Tibial artery (tissue), 4 donors: ENCODE results near the gene UGCG.
A peak's percentile ranks its signal among the peaks of the same experiment; 100 is the strongest.

Source experiments
- DNase-seq, 2 donors: peaks; one replicate each; pipeline ENCODE4 v3.0.0-alpha.2; 2019
- H3K27ac ChIP-seq, 2 donors: fragments of 200-600 bp; sonication (generic) in 1 of 2; 1 replicate in 1 of 2; 2 replicates in 1 of 2; pipeline ENCODE4 v1.5.1; 2018 to 2019; ENCODE audit warnings: mild to moderate bottlenecking in 1 of 2
- H3K27me3 ChIP-seq, 2 donors: fragments of 200-600 bp; sonication (generic) in 1 of 2; one replicate each; pipeline versions ENCODE4 v1.5.1 to v1.6.0; 2016 to 2019
- H3K36me3 ChIP-seq, 3 donors: fragments of 200-600 bp; sonication (generic) in 2 of 3; one replicate each; pipeline ENCODE4 v1.5.1; 2016 to 2019; ENCODE audit warnings: mild to moderate bottlenecking in 2 of 3
- H3K4me1 ChIP-seq, 4 donors: fragments of 200-600 bp; sonication (generic) in 2 of 4; 1 replicate in 3 of 4; 2 replicates in 1 of 4; pipeline ENCODE4 v1.5.1; 2016 to 2019
- H3K4me3 ChIP-seq, 2 donors: fragments of 200-600 bp; sonication (generic) in 1 of 2; 1 replicate in 1 of 2; 2 replicates in 1 of 2; pipeline ENCODE4 v1.5.1; 2018 to 2019; ENCODE audit warnings: mild to moderate bottlenecking in 2 of 2
- H3K9me3 ChIP-seq, 3 donors: fragments of 200-600 bp; sonication (generic) in 1 of 3; one replicate each; pipeline ENCODE4 v1.5.1; 2016 to 2019
- CTCF ChIP-seq, 2 experiments: fragments of 200-600 bp in 1 of 2; fragments of 450-650 bp in 1 of 2; IDR thresholded peaks; one replicate each; pipeline ENCODE4 v1.5.1; 2017 to 2019; ENCODE audit warnings: antibody characterized with exemption in 2 of 2, mild to moderate bottlenecking in 1 of 2, moderate library complexity in 1 of 2
- intact Hi-C: fragments of 100-400 bp; cut with DNase I; formaldehyde crosslinking; loops from one replicate; pipeline ENCODE4 v1.15.0; 2023; ENCODE audit warnings: low total_unique reads

The UGCG gene

GRCh38 chr9:111926421-111926875 is 29.8 kb downstream of the UGCG start:
- Histone ChIP-seq H3K27me3 (no peaks in the 10 kb centered on the region), H3K36me3 (peaks cover 18 to 34% (median 29%) of the 10 kb centered on the region in 3 donors), H3K27ac (no peak overlapping the region), H3K4me1 (peaks cover 0 to 22% (median 0%) of the 10 kb centered on the region in 4 donors), H3K4me3 (no peak overlapping the region), H3K9me3 (no peaks in the 10 kb centered on the region)
- TF ChIP-seq CTCF (IDR thresholded peaks at IDR 0.05), result no peak
- peak; percentile 48 to 67 for DNase-seq
- intact Hi-C loops, result no loop called here

GRCh38 chr9:111928359-111928720 is 31.7 kb downstream of the UGCG start:
- H3K27me3 ChIP-seq, result no peaks in the 10 kb centered on the region
- peaks cover 27 to 53% (median 46%) of the 10 kb centered on the region in 3 donors for H3K36me3 ChIP-seq
- TF ChIP-seq CTCF (IDR thresholded peaks at IDR 0.05), result no peak
- no peaks in the 10 kb centered on the region for H3K9me3 ChIP-seq
- no peak overlapping the region for H3K4me3 ChIP-seq
- intact Hi-C loops, result no loop called here
- no peak overlapping the region for H3K27ac ChIP-seq
- H3K4me1 ChIP-seq, result peaks cover 0 to 16% (median 0%) of the 10 kb centered on the region in 4 donors
- DNase-seq, result no peak

DNA sequence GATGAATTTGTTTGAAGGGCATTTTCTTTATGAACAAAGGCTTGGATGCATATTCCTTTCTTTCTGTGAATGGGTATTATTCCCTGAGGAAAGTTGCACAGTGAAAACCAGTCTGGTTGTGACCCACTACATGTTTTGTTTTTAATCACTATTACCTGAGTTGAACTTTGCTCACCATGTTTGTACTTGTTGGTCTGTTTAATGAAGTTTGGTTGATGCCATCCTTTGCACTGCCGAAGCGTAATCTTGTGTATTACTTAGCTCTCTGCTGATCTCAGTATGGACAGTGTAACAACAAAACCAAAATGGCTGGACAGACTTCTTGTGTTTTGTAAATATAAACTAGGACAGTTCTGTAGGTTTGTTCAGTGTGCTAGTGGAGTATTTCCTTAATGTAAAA is 38.1 kb downstream of the UGCG start:
- Histone ChIP-seq H3K4me1 (no peaks in the 10 kb centered on the region), H3K36me3 (peaks cover 35 to 44% (median 41%) of the 10 kb centered on the region in 3 donors), H3K27me3 (no peaks in the 10 kb centered on the region), H3K9me3 (no peaks in the 10 kb centered on the region), H3K27ac (no peak overlapping the region), H3K4me3 (no peak overlapping the region)
- DNase-seq, result no peak
- no peak for TF ChIP-seq CTCF (IDR thresholded peaks at IDR 0.05)
- intact Hi-C loops, result no loop called here

GRCh38 chr9:111936391-111936790 is 39.8 kb downstream of the UGCG start:
- H3K4me1 ChIP-seq, result no peaks in the 10 kb centered on the region
- no peaks in the 10 kb centered on the region for H3K9me3 ChIP-seq
- TF ChIP-seq CTCF (IDR thresholded peaks at IDR 0.05), result no peak
- no peak overlapping the region for H3K27ac ChIP-seq
- peaks cover 24 to 30% (median 29%) of the 10 kb centered on the region in 3 donors for H3K36me3 ChIP-seq
- no peaks in the 10 kb centered on the region for H3K27me3 ChIP-seq
- intact Hi-C loops, result no loop called here
- no peak overlapping the region for H3K4me3 ChIP-seq
- no peak for DNase-seq

GRCh38 chr9:111937301-111937700 is 40.7 kb downstream of the UGCG start:
- no peak for TF ChIP-seq CTCF (IDR thresholded peaks at IDR 0.05)
- Histone ChIP-seq H3K36me3 (peaks cover 16 to 21% (median 20%) of the 10 kb centered on the region in 3 donors), H3K27me3 (no peaks in the 10 kb centered on the region), H3K4me1 (no peaks in the 10 kb centered on the region), H3K9me3 (no peaks in the 10 kb centered on the region), H3K4me3 (no peak overlapping the region), H3K27ac (no peak overlapping the region)
- no peak for DNase-seq
- intact Hi-C loops, result no loop called here
